Endodermal cell (in vitro differentiated cells): Measurements from ENCODE around the gene MCL1. TPM values are rescaled to one million over a fixed set of nuclear protein-coding genes. Genes with fewer than 3 reads are reported as not detected.
A peak's percentile ranks its signal among the peaks of the same experiment; 100 is the strongest.

Source experiments
- DNase-seq: peaks from one replicate; pipeline ENCODE4 v3.0.0-alpha.2; 2017
- H3K27ac ChIP-seq: 2 replicates; pipeline ENCODE4 v1.5.1; 2013; ENCODE audit warnings: mild to moderate bottlenecking, low read depth, low read length, moderate library complexity
- H3K27me3 ChIP-seq: 2 replicates; pipeline ENCODE4 v1.6.1; 2013; ENCODE audit warnings: mild to moderate bottlenecking, low read length, moderate library complexity; ENCODE audit not compliant: insufficient read depth, control insufficient read depth, poor library complexity, severe bottlenecking
- H3K36me3 ChIP-seq: 2 replicates; pipeline ENCODE4 v1.7.0; 2013; ENCODE audit warnings: mild to moderate bottlenecking, low read length, moderate library complexity; ENCODE audit not compliant: control insufficient read depth, insufficient read depth
- H3K4me1 ChIP-seq: one replicate; pipeline ENCODE4 v1.7.0; 2013; ENCODE audit warnings: low read length; ENCODE audit not compliant: control insufficient read depth, insufficient read depth
- H3K4me3 ChIP-seq: 2 replicates; pipeline ENCODE4 v1.5.1; 2013; ENCODE audit warnings: mild to moderate bottlenecking, low read length, moderate library complexity
- H3K9ac ChIP-seq: 2 replicates; pipeline ENCODE4 v1.6.1; 2013; ENCODE audit warnings: mild to moderate bottlenecking, low read length, moderate library complexity; ENCODE audit not compliant: poor library complexity, severe bottlenecking; ENCODE audit errors: extremely low read depth
- H3K9me3 ChIP-seq: 2 replicates; pipeline ENCODE4 v1.6.1; 2013; ENCODE audit warnings: mild to moderate bottlenecking, low read length, moderate library complexity; ENCODE audit not compliant: control insufficient read depth
- H3K27ac Mint-ChIP-seq: 2 replicates; pipeline ENCODE4 v1.8.0; 2020; ENCODE audit warnings: mixed read lengths
- H3K27me3 Mint-ChIP-seq: 2 replicates; pipeline ENCODE4 v1.8.0; 2021; ENCODE audit warnings: mild to moderate bottlenecking, mixed read lengths; ENCODE audit not compliant: insufficient read depth
- H3K36me3 Mint-ChIP-seq: 2 replicates; pipeline ENCODE4 v1.8.0; 2020; ENCODE audit warnings: low read depth, mixed read lengths
- H3K4me1 Mint-ChIP-seq: 2 replicates; pipeline ENCODE4 v1.8.0; 2020; ENCODE audit warnings: mixed read lengths
- H3K4me3 Mint-ChIP-seq: 2 replicates; pipeline ENCODE4 v1.8.0; 2020; ENCODE audit warnings: mild to moderate bottlenecking, moderate library complexity, mixed read lengths
- H3K9me3 Mint-ChIP-seq: 2 replicates; pipeline ENCODE4 v1.8.0; 2020; ENCODE audit warnings: mild to moderate bottlenecking, mixed read lengths
- CTCF ChIP-seq: fragments of 200-600 bp; sonication (generic); conservative IDR thresholded peaks from 2 replicates; pipeline ENCODE4 v1.5.0; 2021; ENCODE audit warnings: antibody characterized with exemption, mild to moderate bottlenecking
- WGBS, 2 experiments: methylation state at CpG; one replicate each; pipeline versions ENCODE4 v1.1.5 to v1.1.7; 2013; ENCODE audit warnings: missing lambda C conversion rate in 2 of 2, mixed read lengths in 1 of 2; ENCODE audit not compliant: insufficient coverage in 1 of 2, insufficient read length in 1 of 2; 5-methylcytosine and 5-hydroxymethylcytosine counted together
- total RNA-seq, 2 donors: library from RNA; stranded (reverse); fragmentation: NEBNext Ultra II Directional in 1 of 2; extraction: Animal tissue kit (Norgen Biotek cat#: 25700) in 1 of 2; gene quantifications; 2 replicates in 1 of 2; 3 replicates in 1 of 2; pipeline ENCODE4 v1.2.1, GENCODE V29; 2021

Gene MCL1
- total RNA-seq, 2 donors from 2014 or later: 133 to 173 TPM

GRCh38 chr1:150621497-150622302 lies 42.3 kb upstream of the MCL1 start:
- H3K9me3 Mint-ChIP-seq: no peaks in the 10 kb centered on the region
- H3K4me3 Mint-ChIP-seq: no peak overlapping the region
- H3K4me1 Mint-ChIP-seq: peaks cover 29% of the 10 kb centered on the region
- Histone ChIP-seq H3K4me1 (peaks cover 10% of the 10 kb centered on the region), H3K27me3 (no peaks in the 10 kb centered on the region), H3K36me3 (peaks cover 98% of the 10 kb centered on the region), H3K27ac (no peak overlapping the region), H3K4me3 (no peak overlapping the region), H3K9ac (no peak overlapping the region), H3K9me3 (no peaks in the 10 kb centered on the region)
- peak; percentile 83 for TF ChIP-seq CTCF
- WGBS, 2 experiments: 86 to 95% methylated on average over 4 to 5 of the region's 8 CpGs
- H3K36me3 Mint-ChIP-seq: peaks cover 79% of the 10 kb centered on the region
- H3K27ac Mint-ChIP-seq: peak overlapping the region; percentile 29
- peak; percentile 70 for DNase-seq
- H3K27me3 Mint-ChIP-seq: no peaks in the 10 kb centered on the region

GRCh38 chr1:150620919-150621318 lies 41.5 kb upstream of the MCL1 start:
- Histone ChIP-seq H3K9ac (no peak overlapping the region), H3K4me1 (peaks cover 4% of the 10 kb centered on the region), H3K36me3 (peaks cover 98% of the 10 kb centered on the region), H3K4me3 (no peak overlapping the region), H3K27ac (no peak overlapping the region), H3K27me3 (no peaks in the 10 kb centered on the region), H3K9me3 (no peaks in the 10 kb centered on the region)
- H3K36me3 Mint-ChIP-seq: peaks cover 81% of the 10 kb centered on the region
- peaks cover 27% of the 10 kb centered on the region for H3K4me1 Mint-ChIP-seq
- no peaks in the 10 kb centered on the region for H3K27me3 Mint-ChIP-seq
- H3K4me3 Mint-ChIP-seq: no peak overlapping the region
- no peak overlapping the region for H3K27ac Mint-ChIP-seq
- WGBS, 2 experiments: 97 to 100% methylated on average over 2 of the region's 2 CpGs
- H3K9me3 Mint-ChIP-seq: no peaks in the 10 kb centered on the region
- no peak for TF ChIP-seq CTCF
- no peak for DNase-seq

- no peak overlapping the region for H3K27ac ChIP-seq
- DNase-seq: no peak
- Mint-ChIP-seq H3K27ac (peak overlapping the region; percentile 22), H3K27me3 (no peaks in the 10 kb centered on the region), H3K4me1 (peaks cover 22% of the 10 kb centered on the region), H3K4me3 (no peak overlapping the region), H3K36me3 (peaks cover 81% of the 10 kb centered on the region), H3K9me3 (no peaks in the 10 kb centered on the region)
- H3K27me3 ChIP-seq: no peaks in the 10 kb centered on the region
- peaks cover 97% of the 10 kb centered on the region for H3K36me3 ChIP-seq
- H3K9me3 ChIP-seq: no peaks in the 10 kb centered on the region
- no peak overlapping the region for H3K4me3 ChIP-seq
- TF ChIP-seq CTCF: peak; percentile 23
- H3K4me1 ChIP-seq: no peaks in the 10 kb centered on the region
- no peak overlapping the region for H3K9ac ChIP-seq
- WGBS, 2 experiments: 92 to 97% methylated on average over 3 to 4 of the region's 4 CpGs
Observed at GRCh38 chr1:150619576-150620509, 40.4 kb upstream of the MCL1 start.
